Effector CD8-positive, alpha-beta T cell (primary cell): ENCODE measurements around the gene IST1.
"Not testable (repeated sequence)": the region's sequence is repeated elsewhere in the genome, so short reads cannot be mapped to it uniquely, and the experiment has no call there.

ENCODE experiments used
- DNase-seq: peaks from one replicate; lab custom pipeline; 2025; lab: John Stamatoyannopoulos, UW
- total RNA-seq, 4 experiments: gene quantifications; one replicate each; lab custom pipeline; 2026; lab: John Stamatoyannopoulos, UW

The IST1 gene
- 246 to 313 (median 288) reads per million in 4 experiments for total RNA-seq

GRCh38 chr16:71894921-71895678 is at the start of gene IST1:
IST1 (plus strand) TSS chr16:71895531; CDS start chr16:71915641, 20,110 bp downstream.
- DNase-seq = peak; percentile 95

DNA sequence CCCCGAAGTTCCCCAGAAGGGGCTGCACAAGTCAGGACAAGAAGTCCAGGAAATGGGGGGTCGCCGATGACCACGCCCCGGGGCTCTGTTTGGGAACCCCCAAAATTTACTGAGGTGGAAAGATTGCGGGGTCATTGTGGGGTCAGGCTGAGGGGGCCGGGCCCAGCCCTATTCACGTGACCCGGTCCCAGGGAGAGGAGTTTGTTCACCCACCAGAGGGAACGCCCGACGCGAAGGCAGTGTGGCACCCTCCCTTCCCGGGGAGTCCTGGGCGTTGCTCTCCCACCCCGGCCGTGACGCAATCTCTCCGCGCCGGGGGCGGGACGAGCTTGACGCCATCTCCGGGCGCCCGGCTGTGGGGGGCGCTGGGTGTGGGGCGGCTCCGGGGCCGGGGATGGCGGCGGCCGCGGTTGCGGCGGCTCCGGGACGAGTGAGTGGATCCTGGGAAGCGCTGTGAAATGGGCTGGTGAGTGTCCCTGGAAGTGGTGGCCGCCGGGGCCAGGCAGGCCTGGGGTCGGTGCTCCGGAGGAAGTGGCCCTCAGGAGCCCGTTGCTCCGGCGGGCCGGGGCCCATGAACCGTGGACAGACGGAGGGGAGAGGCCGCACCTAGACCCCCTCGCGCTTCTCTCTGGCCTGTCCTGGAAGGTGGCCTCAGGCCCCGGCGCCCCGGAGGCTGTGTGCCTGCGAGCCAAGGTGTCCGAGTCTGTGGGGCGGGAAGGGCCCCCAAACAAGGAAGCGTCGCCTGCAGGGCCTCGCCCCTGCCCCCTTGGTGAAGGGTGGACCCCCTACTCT is 49.5 kb upstream of the IST1 start, which contains the start of gene ATXN1L:
Gene ATXN1L (plus strand): TSS at position 338 of the 792 bp plus-strand sequence. CDS start 3,765 bp downstream, outside the sequence.
- DNase-seq = peak; percentile 92

- no peak for DNase-seq
These were observed 48.9 kb upstream of the IST1 start for GRCh38 chr16:71846431-71846830.

GRCh38 chr16:71847096-71847495 is 48.2 kb upstream of the IST1 start:
- no peak for DNase-seq

DNA sequence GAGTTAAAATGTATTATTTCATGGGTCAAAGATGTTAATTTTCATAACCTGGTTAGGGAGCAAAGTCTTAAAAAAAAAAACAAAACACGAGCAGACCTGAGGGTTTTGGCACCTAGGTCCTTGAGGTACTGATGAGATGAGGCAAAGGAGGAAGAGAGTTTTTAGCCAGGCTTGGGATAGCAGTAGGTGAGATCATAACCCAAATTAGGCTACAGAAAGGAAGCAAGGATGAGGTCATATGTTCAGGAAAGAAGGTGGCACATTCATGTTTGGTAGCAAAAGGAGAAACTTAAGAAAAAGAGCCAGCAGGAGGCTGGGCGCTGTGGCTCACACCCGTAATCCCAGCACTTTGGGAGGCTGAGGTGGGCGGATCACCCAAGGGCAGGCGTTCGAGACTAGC is 46.7 kb upstream of the IST1 start:
- no peak for DNase-seq

DNA sequence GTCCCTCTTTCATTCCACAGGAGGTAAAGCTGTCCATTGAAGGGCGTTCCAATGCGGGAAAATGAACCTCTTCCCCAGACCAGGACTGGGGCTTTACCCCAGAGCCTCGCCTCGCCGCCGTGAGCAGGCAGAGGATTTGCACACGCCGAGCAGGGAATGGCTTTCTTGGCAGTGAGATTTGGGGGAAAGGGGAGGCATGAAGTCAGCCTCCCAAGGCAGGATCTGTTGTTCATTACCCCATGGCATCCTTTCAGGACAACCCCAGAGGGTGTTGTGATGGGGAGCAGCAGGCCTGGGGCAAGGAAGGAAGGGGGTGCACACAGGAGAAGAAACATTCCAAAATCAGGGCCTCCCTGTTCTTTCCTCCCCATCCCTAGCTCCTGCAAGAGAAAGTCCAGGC is 43.6 kb upstream of the IST1 start:
- DNase-seq = no peak

DNA sequence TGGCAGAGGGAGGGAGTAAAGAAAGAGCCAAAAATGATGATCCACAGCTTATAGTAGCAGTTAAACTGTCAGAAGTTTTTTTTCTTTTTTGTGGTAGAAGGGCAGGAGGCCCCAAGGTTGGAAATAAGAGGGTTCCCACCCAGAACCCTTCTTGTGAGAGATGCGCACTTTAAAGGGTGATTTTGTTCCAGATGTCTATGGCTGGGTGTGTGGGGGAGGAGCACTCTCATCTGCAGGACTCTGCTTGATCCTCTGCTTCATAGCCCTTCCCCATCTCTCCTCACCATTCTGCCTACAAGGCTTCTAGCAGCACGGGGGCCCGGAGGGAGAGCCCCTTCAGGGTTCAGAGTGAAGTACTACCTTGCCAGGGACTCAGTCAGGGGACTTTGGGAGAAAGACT is 43.2 kb upstream of the IST1 start:
- no peak for DNase-seq

DNA sequence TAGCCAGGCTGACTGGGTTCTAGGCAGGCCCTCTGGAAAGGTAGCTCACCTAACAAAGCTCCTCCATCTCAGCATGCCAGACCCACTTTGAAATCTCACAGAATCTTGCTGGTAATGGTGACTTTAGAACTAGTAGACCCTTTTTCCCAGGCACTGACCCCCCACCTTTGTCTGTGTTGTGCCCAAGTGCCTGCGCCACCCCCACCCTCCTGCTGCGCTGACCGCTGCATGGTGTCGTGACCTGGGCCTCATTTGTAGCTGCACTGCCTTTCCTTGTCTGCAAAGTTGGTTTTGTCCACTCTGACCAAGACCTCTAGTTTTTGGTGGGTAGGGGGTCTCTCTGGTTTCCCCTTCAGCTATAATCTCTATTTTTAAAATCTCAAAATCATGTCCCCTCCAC is 42.8 kb upstream of the IST1 start:
- DNase-seq = no peak

- DNase-seq = no peak
These were observed 41.9 kb upstream of the IST1 start for GRCh38 chr16:71853413-71853812.

- DNase-seq = no peak
These were observed 40.9 kb upstream of the IST1 start for GRCh38 chr16:71854369-71854948.

- no peak for DNase-seq
These were observed 39.2 kb upstream of the IST1 start for GRCh38 chr16:71855937-71856662.

GRCh38 chr16:71859762-71860521 is 35.4 kb upstream of the IST1 start:
- no peak for DNase-seq

DNA sequence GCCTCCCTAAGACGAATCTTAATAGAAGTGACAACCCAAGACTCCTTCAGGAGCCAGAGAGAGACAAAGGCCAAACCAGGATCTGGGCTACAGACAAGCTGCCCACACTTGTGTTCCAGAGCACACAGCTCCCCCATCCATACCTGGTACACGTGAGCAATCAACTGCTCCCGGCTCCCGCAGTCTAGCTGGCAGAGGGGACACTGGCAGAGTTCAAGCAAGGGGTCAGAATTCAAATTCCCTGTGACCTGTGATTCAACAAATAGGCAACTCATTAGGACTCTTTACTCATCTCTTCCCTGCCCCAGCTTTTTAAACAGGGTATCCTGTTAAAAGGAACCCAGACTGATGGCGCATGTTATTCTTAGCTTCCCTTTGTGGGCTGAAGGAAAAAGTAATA is 31.3 kb upstream of the IST1 start:
- no peak for DNase-seq

DNA sequence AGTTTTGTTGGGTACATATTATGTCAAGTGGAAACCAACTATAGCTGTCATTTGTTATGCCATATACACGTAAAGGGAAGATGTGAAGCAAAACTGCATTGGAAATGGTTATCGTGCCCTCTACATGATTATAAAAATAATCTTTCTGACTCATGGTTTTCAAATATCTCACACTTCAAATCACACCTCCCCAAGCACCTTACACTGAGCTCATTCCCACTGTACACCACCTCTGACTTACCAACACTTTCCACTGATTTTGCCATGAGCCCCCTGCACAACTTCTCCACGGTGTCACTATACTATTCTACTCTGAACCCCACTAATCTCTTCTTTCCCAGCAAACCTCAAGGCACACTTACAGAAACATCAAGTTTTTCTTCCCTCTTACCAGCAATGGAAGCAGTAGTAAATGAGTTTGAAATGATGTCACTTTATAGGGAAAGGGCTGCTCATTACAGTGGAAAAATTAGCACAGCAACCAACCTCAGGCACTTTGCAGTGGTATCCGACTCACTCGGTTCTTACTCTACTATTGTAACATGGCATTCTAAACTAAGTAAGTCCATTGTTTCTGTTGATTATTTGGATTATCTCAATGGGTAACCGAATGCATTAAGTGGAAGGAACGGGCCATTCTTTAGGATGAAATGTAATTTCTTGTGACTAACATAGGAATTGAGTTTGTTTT is 30.0 kb upstream of the IST1 start:
- DNase-seq = no peak

DNA sequence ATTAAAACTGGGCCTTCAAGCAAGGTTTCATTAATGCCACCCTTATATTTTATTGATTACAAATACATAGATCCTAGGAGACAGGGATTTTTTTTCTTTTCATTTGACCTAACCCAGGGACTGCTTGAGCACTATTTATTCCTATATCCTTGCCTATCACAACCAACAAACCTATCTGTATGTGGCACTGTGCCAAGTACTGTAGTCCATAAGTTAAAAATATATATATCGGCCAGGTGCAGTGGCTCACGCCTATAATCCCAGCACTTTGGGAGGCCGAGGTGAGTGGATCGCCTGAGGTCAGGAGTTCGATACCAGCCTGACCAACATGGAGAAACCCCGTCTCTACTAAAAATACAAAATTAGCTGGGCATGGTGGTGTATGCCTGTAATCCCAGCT is 28.2 kb upstream of the IST1 start:
- not testable (repeated sequence) for DNase-seq

- DNase-seq = no peak
These were observed 27.4 kb upstream of the IST1 start for GRCh38 chr16:71867939-71868338.

DNA sequence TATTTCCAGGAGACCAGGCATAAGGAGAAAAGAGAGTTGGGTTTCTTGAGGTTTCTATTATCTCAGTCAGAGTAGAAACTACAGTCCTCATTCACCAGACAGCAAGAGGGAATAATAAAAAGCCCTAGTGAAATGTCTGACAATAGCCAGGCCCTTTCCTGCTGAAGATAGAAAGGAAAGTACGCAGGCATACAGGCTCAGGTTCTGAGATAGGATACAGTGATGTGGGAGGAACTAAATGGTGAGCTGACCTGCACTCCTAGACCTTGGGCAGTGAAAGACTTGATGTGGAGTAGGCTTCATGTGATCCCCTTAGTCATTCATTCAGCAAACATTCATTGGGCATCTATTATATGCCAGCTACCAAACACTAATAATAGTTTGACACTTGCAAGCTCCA is 26.2 kb upstream of the IST1 start:
- DNase-seq = no peak

DNA sequence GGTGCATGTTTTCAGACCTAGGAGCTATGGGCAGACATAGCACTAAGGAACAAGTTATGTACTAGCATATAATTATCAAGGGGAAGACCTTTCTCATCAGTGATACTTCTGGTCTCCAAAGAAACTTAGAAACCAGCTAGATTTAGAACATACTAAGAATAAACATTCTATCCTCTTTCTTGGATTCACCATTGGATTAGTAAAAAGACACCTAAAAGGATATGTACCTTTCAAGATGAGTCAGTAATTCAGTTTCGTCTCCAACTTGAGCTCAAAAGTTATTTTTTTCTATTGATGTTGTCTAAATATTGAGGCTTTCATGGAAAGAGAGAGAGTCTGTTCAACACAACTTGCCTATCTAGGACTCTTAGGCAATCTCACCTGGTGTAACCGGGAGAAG is 24.5 kb upstream of the IST1 start:
- no peak for DNase-seq

- no peak for DNase-seq
These were observed 22.1 kb upstream of the IST1 start for GRCh38 chr16:71873199-71873598.

- no peak for DNase-seq
These were observed 16.4 kb upstream of the IST1 start for GRCh38 chr16:71878911-71879310.

DNA sequence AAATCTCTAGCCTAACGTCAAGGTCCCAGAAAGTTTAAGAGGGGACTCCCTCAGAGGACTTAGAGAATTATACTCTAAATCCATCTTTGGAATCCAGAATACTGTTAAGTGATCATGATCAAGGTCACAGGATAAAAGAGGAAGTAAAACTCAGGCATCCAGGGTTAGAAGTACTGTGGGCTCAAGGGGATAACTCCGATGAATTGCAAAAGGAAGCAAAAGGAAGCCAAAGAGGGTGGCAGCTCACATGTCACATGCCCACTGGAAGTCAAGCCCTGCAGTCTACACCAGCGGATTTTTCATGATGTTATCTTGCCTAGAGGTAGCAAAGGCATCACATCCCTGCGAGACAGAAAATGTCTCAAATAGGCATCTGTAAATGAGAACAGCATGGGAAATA is 15.2 kb upstream of the IST1 start:
- no peak for DNase-seq
